Tibial nerve (tissue), 4 donors: Measurements from ENCODE around the gene KSR1.

Source experiments
- CTCF ChIP-seq, 5 experiments: fragments of 200-600 bp in 3 of 5; fragments of 450-650 bp in 2 of 5; sonication (generic) in 3 of 5; IDR thresholded peaks; one replicate each; pipeline ENCODE4 v1.5.1; 2016 to 2019; ENCODE audit warnings: antibody characterized with exemption in 5 of 5, mild to moderate bottlenecking in 3 of 5, moderate library complexity in 2 of 5
- EP300 ChIP-seq, 2 donors: sonication (generic); formaldehyde crosslinking; IDR thresholded peaks; one replicate each; pipeline ENCODE4 v1.6.1; 2017; ENCODE audit warnings: antibody characterized with exemption in 2 of 2, mild to moderate bottlenecking in 1 of 2
- POLR2A ChIP-seq, 2 donors: fragments of 450-650 bp; IDR thresholded peaks; one replicate each; pipeline ENCODE4 v1.6.1; 2017; ENCODE audit warnings: antibody characterized with exemption in 2 of 2, mild to moderate bottlenecking in 2 of 2, moderate library complexity in 2 of 2

GRCh38 chr17:27512511-27513346 lies 56.5 kb downstream of the KSR1 start:
- TF ChIP-seq CTCF (IDR thresholded peaks at IDR 0.05) = no peak
- TF ChIP-seq EP300 (IDR thresholded peaks at IDR 0.05) = no peak
- TF ChIP-seq POLR2A (IDR thresholded peaks at IDR 0.05) = no peak
